HG02840 (cell line): ENCODE results near the gene TRIM3.

Experiments
- ATAC-seq: cut with Tn5 transposase; IDR thresholded peaks from one replicate; pipeline ENCODE4 v1.9.1; 2021; ENCODE audit warnings: mild to moderate bottlenecking, moderate library complexity, moderate number of reproducible peaks; ENCODE audit not compliant: unreplicated experiment, low FRiP score

TRIM3 gene

GRCh38 chr11:6481012-6481923 lies 7.5 kb upstream of the TRIM3 start, which contains the start of the genes ARFIP2 and TIMM10B:
ARFIP2 (minus strand) TSS chr11:6481331; CDS start chr11:6480421, 910 bp downstream.
TIMM10B (plus strand) TSS chr11:6481501; CDS start chr11:6481517, 16 bp downstream.
- ATAC-seq = peak; percentile 99

GRCh38 chr11:6480299-6480914 lies 6.7 kb upstream of the TRIM3 start:
- no peak for ATAC-seq

GRCh38 chr11:6476571-6476970 lies 2.8 kb upstream of the TRIM3 start:
- ATAC-seq = no peak

- no peak for ATAC-seq
These were observed 2.2 kb upstream of the TRIM3 start for GRCh38 chr11:6475936-6476335.

- no peak for ATAC-seq
These were observed 1.2 kb upstream of the TRIM3 start for GRCh38 chr11:6474806-6475500.

GRCh38 chr11:6474413-6474792 lies 662 bp upstream of the TRIM3 start:
- ATAC-seq = no peak

- ATAC-seq = no peak
These were observed 807 bp downstream of the TRIM3 start for GRCh38 chr11:6472934-6473333.

GRCh38 chr11:6469599-6469998 lies 4.1 kb downstream of the TRIM3 start:
- no peak for ATAC-seq

GRCh38 chr11:6468712-6469495 lies 4.8 kb downstream of the TRIM3 start:
- ATAC-seq = no peak

- ATAC-seq = no peak
These were observed 14.7 kb downstream of the TRIM3 start for GRCh38 chr11:6459099-6459450.

GRCh38 chr11:6458352-6459098 lies 15.2 kb downstream of the TRIM3 start:
- ATAC-seq = no peak

GRCh38 chr11:6457581-6458320 lies 16.0 kb downstream of the TRIM3 start:
- ATAC-seq = no peak

GRCh38 chr11:6456361-6457073 lies 17.2 kb downstream of the TRIM3 start:
- no peak for ATAC-seq

GRCh38 chr11:6455070-6455469 lies 18.7 kb downstream of the TRIM3 start:
- no peak for ATAC-seq

- ATAC-seq = no peak
These were observed 20.6 kb downstream of the TRIM3 start for GRCh38 chr11:6453152-6453551.

GRCh38 chr11:6452219-6452618 lies 21.5 kb downstream of the TRIM3 start:
- no peak for ATAC-seq

- ATAC-seq = no peak
These were observed 25.2 kb downstream of the TRIM3 start for GRCh38 chr11:6448574-6448973.

- peak; percentile 51 for ATAC-seq
These were observed 30.3 kb downstream of the TRIM3 start for GRCh38 chr11:6443269-6444003.
